IMR-90 (cell line): ENCODE measurements around the gene C7orf33. TPM values are rescaled to one million over a fixed set of nuclear protein-coding genes. Genes with fewer than 3 reads are reported as not detected.

Experiments used
- ATAC-seq: fragments of 200-7000 bp; cut with Tn5 transposase; 2 replicates; pipeline ENCODE4 v1.9.1; 2020; ENCODE audit warnings: low read depth, mild to moderate bottlenecking, moderate library complexity
- BruUV-seq: library from RNA; stranded (reverse); fragments of 400-500 nt; replicated peaks from 2 replicates; lab custom pipeline; 2021; lab: Mats Ljungman, UMichigan
- CTCF ChIA-PET: fragments of 300-600 bp; formaldehyde crosslinking; extraction: SDS; loops from one replicate; lab custom pipeline; 2021; ENCODE audit warnings: antibody characterized with exemption; lab: Yijun Ruan, JAX
- POLR2A ChIA-PET: fragments of 300-600 bp; sonication (Branson Sonifier 250); formaldehyde crosslinking; loops from one replicate; lab custom pipeline; 2022; ENCODE audit warnings: antibody characterized with exemption; ENCODE audit not compliant: unreplicated experiment; lab: Charles Lee
- DNase-seq: peaks from one replicate; pipeline ENCODE4 v3.0.0; 2013
- H2AFZ ChIP-seq: replicated peaks from 2 replicates; pipeline ENCODE3; 2013; ENCODE audit warnings: low read length, mild to moderate bottlenecking; ENCODE audit not compliant: poor library complexity
- H2AK5ac ChIP-seq: 2 replicates; pipeline ENCODE4 v1.6.1; 2013; ENCODE audit warnings: low read depth, low read length, inconsistent platforms
- H2AK9ac ChIP-seq: replicated peaks from 2 replicates; pipeline ENCODE3; 2013; ENCODE audit warnings: mild to moderate bottlenecking, low read depth, low read length, moderate library complexity; ENCODE audit not compliant: poor library complexity
- H2BK120ac ChIP-seq: 2 replicates; pipeline ENCODE4 v1.6.1; 2013; ENCODE audit warnings: low read depth, low read length, inconsistent platforms
- H2BK15ac ChIP-seq: 3 replicates; pipeline ENCODE4 v1.6.1; 2013; ENCODE audit warnings: low read depth, low read length, inconsistent platforms
- H2BK20ac ChIP-seq: 2 replicates; pipeline ENCODE4 v1.6.1; 2013; ENCODE audit warnings: low read depth, mild to moderate bottlenecking, inconsistent platforms, low read length, moderate library complexity
- H2BK5ac ChIP-seq: 2 replicates; pipeline ENCODE4 v1.6.1; 2013; ENCODE audit warnings: mild to moderate bottlenecking, low read depth, low read length, inconsistent platforms; ENCODE audit not compliant: poor library complexity, severe bottlenecking
- H3K14ac ChIP-seq: replicated peaks from 2 replicates; pipeline ENCODE4 v1.6.1; 2013; ENCODE audit warnings: low read depth, low read length, inconsistent platforms
- H3K18ac ChIP-seq: 2 replicates; pipeline ENCODE4 v1.6.1; 2013; ENCODE audit warnings: low read depth, low read length, control low read depth
- H3K23ac ChIP-seq: 2 replicates; pipeline ENCODE4 v1.6.1; 2013; ENCODE audit warnings: low read depth, low read length, inconsistent platforms
- H3K27ac ChIP-seq: 2 replicates; pipeline ENCODE4 v1.5.1; 2013; ENCODE audit warnings: mild to moderate bottlenecking, control low read depth, low read length; ENCODE audit not compliant: insufficient read depth
- H3K27me3 ChIP-seq: 2 replicates; pipeline ENCODE4 v1.6.1; 2013; ENCODE audit warnings: low read length; ENCODE audit not compliant: control insufficient read depth, insufficient read depth
- H3K36me3 ChIP-seq: 2 replicates; pipeline ENCODE4 v1.6.1; 2013; ENCODE audit warnings: low read length, mixed read lengths; ENCODE audit not compliant: control insufficient read depth, insufficient read depth
- H3K4ac ChIP-seq: 2 replicates; pipeline ENCODE4 v1.6.1; 2013; ENCODE audit warnings: low read depth, low read length, inconsistent platforms
- H3K4me1 ChIP-seq: 2 replicates; pipeline ENCODE4 v1.6.1; 2013; ENCODE audit warnings: low read length, mixed read lengths; ENCODE audit not compliant: control insufficient read depth, insufficient read depth
- H3K4me2 ChIP-seq: 2 replicates; pipeline ENCODE4 v1.6.1; 2013; ENCODE audit warnings: low read depth, mild to moderate bottlenecking, control low read depth, low read length, moderate library complexity
- H3K4me3 ChIP-seq: 2 replicates; pipeline ENCODE4 v1.5.1; 2013; ENCODE audit warnings: low read depth, mild to moderate bottlenecking, control low read depth, low read length, moderate library complexity; ENCODE audit not compliant: insufficient read depth
- H3K56ac ChIP-seq: 2 replicates; pipeline ENCODE4 v1.6.1; 2013; ENCODE audit warnings: low read length, inconsistent platforms; ENCODE audit not compliant: insufficient read depth; ENCODE audit errors: extremely low read depth
- H3K79me1 ChIP-seq, 2 experiments: 2 replicates each; pipeline ENCODE4 v1.6.1; 2013; ENCODE audit warnings: low read length in 2 of 2, inconsistent platforms in 1 of 2, low read depth in 1 of 2
- H3K9ac ChIP-seq: 2 replicates; pipeline ENCODE4 v1.6.1; 2013; ENCODE audit warnings: low read depth, low read length, control low read depth
- H3K9me1 ChIP-seq: 2 replicates; pipeline ENCODE4 v1.6.1; 2013; ENCODE audit warnings: low read length, inconsistent platforms; ENCODE audit not compliant: insufficient read depth
- H3K9me3 ChIP-seq: 2 replicates; pipeline ENCODE4 v1.6.1; 2013; ENCODE audit warnings: low read length; ENCODE audit not compliant: control insufficient read depth, insufficient read depth
- H4K20me1 ChIP-seq: 2 replicates; pipeline ENCODE4 v1.6.1; 2013; ENCODE audit warnings: low read length, inconsistent platforms; ENCODE audit not compliant: insufficient read depth
- H4K5ac ChIP-seq: 2 replicates; pipeline ENCODE4 v1.6.1; 2013; ENCODE audit warnings: mild to moderate bottlenecking, low read depth, low read length, control low read depth
- H4K8ac ChIP-seq, 2 experiments: 2 replicates each; pipeline ENCODE4 v1.6.1; 2013; ENCODE audit warnings: low read depth in 2 of 2, low read length in 2 of 2, control low read depth in 1 of 2, inconsistent platforms in 1 of 2
- H4K91ac ChIP-seq: 2 replicates; pipeline ENCODE4 v1.6.1; 2013; ENCODE audit warnings: low read depth, low read length, inconsistent platforms; ENCODE audit not compliant: insufficient read depth
- BHLHE40 ChIP-seq: fragments of 150-350 bp; IDR thresholded peaks from 2 replicates; pipeline ENCODE4 v1.6.1; 2016; ENCODE audit warnings: mild to moderate bottlenecking, low read depth, low read length
- CHD1 ChIP-seq: IDR thresholded peaks from 2 replicates; pipeline ENCODE4 v1.6.1; 2012; ENCODE audit warnings: low read depth, low read length, improper control_type of control experiment
- MAFK ChIP-seq: IDR thresholded peaks from 2 replicates; pipeline ENCODE4 v1.6.1; 2012; ENCODE audit warnings: low read depth, low read length, improper control_type of control experiment
- NFE2L2 ChIP-seq: fragments of 150-350 bp; IDR thresholded peaks from 2 replicates; pipeline ENCODE4 v1.6.1; 2016; ENCODE audit warnings: low read depth, mild to moderate bottlenecking, low read length
- POLR2A ChIP-seq: IDR thresholded peaks from 2 replicates; pipeline ENCODE4 v1.6.1; 2012; ENCODE audit warnings: mild to moderate bottlenecking, low read depth, low read length
- RAD21 ChIP-seq: IDR thresholded peaks from 2 replicates; pipeline ENCODE4 v1.6.1; 2012; ENCODE audit warnings: low read length, improper control_type of control experiment
- RCOR1 ChIP-seq: IDR thresholded peaks from 2 replicates; pipeline ENCODE4 v1.6.1; 2012; ENCODE audit warnings: mild to moderate bottlenecking, low read length, improper control_type of control experiment; ENCODE audit not compliant: insufficient replicate concordance
- RFX5 ChIP-seq: IDR thresholded peaks from 2 replicates; pipeline ENCODE4 v1.8.0; 2012; ENCODE audit warnings: low read depth, mild to moderate bottlenecking, low read length, moderate library complexity
- WGBS, 2 experiments: methylation state at CpG; one replicate each; pipeline versions ENCODE4 v1.1.5 to v1.1.7; 2013; ENCODE audit warnings: missing lambda C conversion rate in 2 of 2; ENCODE audit not compliant: insufficient read length in 1 of 2; ENCODE audit errors: extremely low coverage in 2 of 2; 5-methylcytosine and 5-hydroxymethylcytosine counted together
- dilution Hi-C: fragments of 300-500 bp; cut with HindIII; formaldehyde crosslinking; loops from one replicate; pipeline ENCODE4 v1.14.3; 2018; ENCODE audit warnings: low sequenced_read_pairs; ENCODE audit not compliant: unreplicated experiment
- in situ Hi-C: fragments of 300-500 bp; cut with MboI; formaldehyde crosslinking; loops from 3 replicates; pipeline ENCODE4 v1.14.3; 2019; ENCODE audit warnings: low sequenced_read_pairs, inconsistent platforms, mixed read lengths
- intact Hi-C: fragments of 100-400 bp; cut with micrococcal nuclease; formaldehyde crosslinking; loops from 2 replicates; pipeline ENCODE4 v1.10.0; 2022
- polyA plus RNA-seq, 3 experiments: library from polyadenylated mRNA; depleted of rRNA; stranded (reverse); fragments of >200 nt; gene quantifications; 2 replicates each; pipeline ENCODE4 v1.2.3, GENCODE V29; 2012; ENCODE audit warnings: low replicate concordance in 1 of 3
- total RNA-seq: library from RNA; depleted of rRNA; stranded (reverse); fragments of >200 nt; gene quantifications from 2 replicates; pipeline ENCODE4 v1.2.3, GENCODE V29; 2012
- TF ChIP-seq, protein P1 (sequence below): fragments of 150-350 bp; IDR thresholded peaks from 2 replicates; pipeline ENCODE4 v1.6.1; 2016; ENCODE audit warnings: low read depth, mild to moderate bottlenecking, low read length, moderate library complexity, borderline replicate concordance
- TF ChIP-seq, protein P2 (sequence below): conservative IDR thresholded peaks from 2 replicates; pipeline ENCODE4 v1.5.1; 2012; ENCODE audit warnings: mild to moderate bottlenecking, low read depth, low read length, improper control_type of control experiment

C7orf33 gene
- total and polyA plus RNA-seq, 2 of the 4 experiments (the other 2 are of a cell fraction) = not detected

- POLR2A ChIA-PET = no interaction called here
- H3K23ac ChIP-seq = no peak overlapping the region
Measured at GRCh38 chr7:148665221-148665620, 74.7 kb downstream of the C7orf33 start.

More at GRCh38 chr7:148665221-148665620, 74.7 kb downstream of the C7orf33 start:
- H3K9me1 ChIP-seq = no peaks in the 10 kb centered on the region
- no peak overlapping the region for H2BK20ac ChIP-seq
- H3K79me1 ChIP-seq = no peaks in the 10 kb centered on the region; a peak in 1 of 4 replicates
- H3K4me3 ChIP-seq = no peak overlapping the region
- no peak overlapping the region for H3K27ac ChIP-seq
- in situ Hi-C loops = no loop called here
- H4K91ac ChIP-seq = no peak overlapping the region
- H3K36me3 ChIP-seq = no peaks in the 10 kb centered on the region
- H4K20me1 ChIP-seq = no peaks in the 10 kb centered on the region; the same call in 1 of the 2 replicates
- no peak overlapping the region for H4K8ac ChIP-seq
- H2AFZ ChIP-seq = no peak overlapping the region
- no TSS peak for BruUV-seq
- no peak overlapping the region for H2BK120ac ChIP-seq
- no peaks in the 10 kb centered on the region; the same call in 1 of the 2 replicates for H3K4me1 ChIP-seq
- DNase-seq (no peak), ATAC-seq (no peak)
- H2BK5ac ChIP-seq = no peak overlapping the region
- 100% methylated on average over 1 of the region's 4 CpGs; no CpG with 5 or more reads in 1 of the 2 experiments for whole genome bisulfite sequencing, 2 experiments
- H4K5ac ChIP-seq = no peak overlapping the region
- no peak overlapping the region for H3K4me2 ChIP-seq
- no peak for TF ChIP-seq CHD1
- TF ChIP-seq, protein P1, sequence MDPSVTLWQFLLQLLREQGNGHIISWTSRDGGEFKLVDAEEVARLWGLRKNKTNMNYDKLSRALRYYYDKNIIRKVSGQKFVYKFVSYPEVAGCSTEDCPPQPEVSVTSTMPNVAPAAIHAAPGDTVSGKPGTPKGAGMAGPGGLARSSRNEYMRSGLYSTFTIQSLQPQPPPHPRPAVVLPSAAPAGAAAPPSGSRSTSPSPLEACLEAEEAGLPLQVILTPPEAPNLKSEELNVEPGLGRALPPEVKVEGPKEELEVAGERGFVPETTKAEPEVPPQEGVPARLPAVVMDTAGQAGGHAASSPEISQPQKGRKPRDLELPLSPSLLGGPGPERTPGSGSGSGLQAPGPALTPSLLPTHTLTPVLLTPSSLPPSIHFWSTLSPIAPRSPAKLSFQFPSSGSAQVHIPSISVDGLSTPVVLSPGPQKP = no peak
- no peak for TF ChIP-seq RCOR1
- no peak for TF ChIP-seq RAD21
- no peak for TF ChIP-seq BHLHE40
- TF ChIP-seq MAFK = no peak
- TF ChIP-seq NFE2L2 = no peak
- TF ChIP-seq, protein P2, sequence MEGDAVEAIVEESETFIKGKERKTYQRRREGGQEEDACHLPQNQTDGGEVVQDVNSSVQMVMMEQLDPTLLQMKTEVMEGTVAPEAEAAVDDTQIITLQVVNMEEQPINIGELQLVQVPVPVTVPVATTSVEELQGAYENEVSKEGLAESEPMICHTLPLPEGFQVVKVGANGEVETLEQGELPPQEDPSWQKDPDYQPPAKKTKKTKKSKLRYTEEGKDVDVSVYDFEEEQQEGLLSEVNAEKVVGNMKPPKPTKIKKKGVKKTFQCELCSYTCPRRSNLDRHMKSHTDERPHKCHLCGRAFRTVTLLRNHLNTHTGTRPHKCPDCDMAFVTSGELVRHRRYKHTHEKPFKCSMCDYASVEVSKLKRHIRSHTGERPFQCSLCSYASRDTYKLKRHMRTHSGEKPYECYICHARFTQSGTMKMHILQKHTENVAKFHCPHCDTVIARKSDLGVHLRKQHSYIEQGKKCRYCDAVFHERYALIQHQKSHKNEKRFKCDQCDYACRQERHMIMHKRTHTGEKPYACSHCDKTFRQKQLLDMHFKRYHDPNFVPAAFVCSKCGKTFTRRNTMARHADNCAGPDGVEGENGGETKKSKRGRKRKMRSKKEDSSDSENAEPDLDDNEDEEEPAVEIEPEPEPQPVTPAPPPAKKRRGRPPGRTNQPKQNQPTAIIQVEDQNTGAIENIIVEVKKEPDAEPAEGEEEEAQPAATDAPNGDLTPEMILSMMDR = no peak
- no peak for TF ChIP-seq RFX5
- TF ChIP-seq POLR2A = no peak
- H3K9me3 ChIP-seq = no peaks in the 10 kb centered on the region
- CTCF ChIA-PET = no interaction called here
- no peak overlapping the region for H3K56ac ChIP-seq
- no peak overlapping the region for H3K18ac ChIP-seq
- H2AK9ac ChIP-seq = no peak overlapping the region
- no peak overlapping the region for H3K4ac ChIP-seq
- H3K14ac ChIP-seq = no peak overlapping the region
- H2BK15ac ChIP-seq = no peak overlapping the region
- no peaks in the 10 kb centered on the region for H3K27me3 ChIP-seq
- no peak overlapping the region for H3K9ac ChIP-seq
- dilution Hi-C loops = no loop called here
- no peak overlapping the region for H2AK5ac ChIP-seq
- intact Hi-C loops = no loop called here
